Muscle of back (tissue), 11 donors: ENCODE measurements around the gene TP53BP2. TPM values are rescaled to one million over a fixed set of nuclear protein-coding genes. Genes with fewer than 3 reads are reported as not detected.

Source experiments
- DNase-seq, 3 donors: peaks; one replicate each; pipeline versions ENCODE4 v3.0.0 to v3.0.0-alpha.2; 2013
- polyA plus RNA-seq, 10 donors: library from polyadenylated mRNA; unstranded; fragments of 120-200 nt; gene quantifications; one replicate each; pipeline ENCODE4 v1.2.1, GENCODE V29; 2013; ENCODE audit not compliant: insufficient read length in 10 of 10

The TP53BP2 gene
- polyA plus RNA-seq, 10 donors: 23.1 to 39.8 (median 27.6) TPM

DNA sequence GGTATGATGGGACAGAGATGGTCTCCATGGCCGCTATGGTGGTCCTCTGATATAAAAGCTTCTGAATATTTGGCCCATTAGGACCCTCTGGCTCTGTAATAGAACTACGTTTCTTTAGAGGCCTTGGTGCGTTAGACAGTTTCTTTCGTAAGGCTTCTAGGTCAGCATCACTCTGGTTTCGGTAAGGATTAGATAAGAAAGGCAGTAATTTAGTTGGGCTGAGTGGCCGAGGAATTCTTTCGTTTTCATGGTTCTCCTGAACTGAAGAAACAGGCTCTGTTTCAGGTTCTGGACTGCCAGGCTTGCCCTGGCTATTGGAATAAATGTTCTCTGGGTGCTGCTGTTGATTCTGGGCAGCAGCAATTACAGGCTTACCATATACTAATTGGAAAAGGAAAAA, 49.5 kb downstream of the TP53BP2 start:
- DNase-seq: no peak

DNA sequence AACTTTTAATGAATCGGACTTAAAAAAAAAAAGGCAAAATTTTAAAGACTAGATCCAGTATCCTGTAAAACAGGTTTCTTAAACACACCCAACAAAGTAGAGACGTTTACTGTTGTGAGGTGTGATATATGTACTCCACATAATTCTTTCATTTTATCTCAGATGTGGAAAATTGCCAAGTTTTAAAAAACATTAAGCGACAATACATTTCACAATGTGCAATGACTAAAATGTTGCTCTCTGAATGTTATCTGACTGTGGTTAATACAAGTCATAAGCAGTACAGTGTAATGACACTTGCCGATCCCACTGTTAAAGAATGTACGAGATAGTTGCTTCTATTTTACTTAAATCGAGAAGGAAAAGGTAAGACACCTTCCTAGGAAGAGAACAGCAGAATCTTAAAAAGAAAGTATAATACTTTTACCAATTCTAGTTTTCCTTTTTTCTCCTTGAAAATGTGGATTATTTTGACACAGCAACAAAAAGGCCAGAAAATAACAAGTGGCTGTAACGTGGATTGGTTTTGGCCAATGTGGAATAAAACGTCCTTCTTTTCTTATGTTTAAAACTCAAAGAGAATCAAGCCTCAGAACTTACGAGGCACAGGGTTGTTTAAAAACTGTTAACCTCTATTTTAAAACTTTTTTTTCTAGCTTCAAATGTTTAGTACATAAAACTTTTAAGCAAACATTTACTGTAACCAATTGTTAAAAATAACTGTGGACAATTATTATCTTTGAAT, 51.4 kb downstream of the TP53BP2 start:
- DNase-seq: no peak

DNA sequence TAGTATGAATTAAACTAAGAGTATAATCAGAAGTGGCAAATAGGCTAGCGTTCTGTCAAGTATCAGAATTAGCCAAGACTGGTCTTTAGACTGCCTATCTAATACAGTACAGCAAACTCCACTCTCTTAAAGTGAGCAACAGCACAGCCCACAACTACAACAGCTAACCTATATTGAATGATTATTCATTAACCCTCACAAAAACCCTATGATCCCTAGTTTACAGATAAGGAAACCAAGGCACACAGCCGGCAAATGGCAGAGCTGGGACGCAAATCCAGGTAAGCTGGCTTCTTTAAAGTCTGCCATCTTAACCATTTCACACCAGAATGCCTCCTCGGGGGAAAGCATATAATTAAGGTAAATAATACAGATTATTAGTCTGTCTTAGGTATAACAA, 52.0 kb downstream of the TP53BP2 start:
- no peak for DNase-seq

DNA sequence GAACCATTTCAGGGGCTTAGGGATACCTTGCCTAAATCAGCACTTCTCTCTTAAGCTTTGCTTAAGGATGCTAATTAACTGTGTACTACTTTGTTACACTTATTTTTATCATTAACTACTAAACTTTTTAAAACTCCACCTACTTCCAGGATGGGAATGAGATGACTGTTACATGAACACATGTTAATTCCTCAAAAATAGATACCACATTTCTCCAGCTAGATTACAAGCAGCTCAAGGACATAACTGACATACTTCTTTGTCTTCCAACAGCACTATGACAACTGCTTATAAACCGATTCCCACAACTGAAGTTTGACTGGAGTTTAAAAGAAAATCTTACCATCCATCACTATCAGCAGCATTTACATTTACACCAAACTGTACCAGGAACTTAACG, 53.7 kb downstream of the TP53BP2 start:
- DNase-seq: no peak

DNA sequence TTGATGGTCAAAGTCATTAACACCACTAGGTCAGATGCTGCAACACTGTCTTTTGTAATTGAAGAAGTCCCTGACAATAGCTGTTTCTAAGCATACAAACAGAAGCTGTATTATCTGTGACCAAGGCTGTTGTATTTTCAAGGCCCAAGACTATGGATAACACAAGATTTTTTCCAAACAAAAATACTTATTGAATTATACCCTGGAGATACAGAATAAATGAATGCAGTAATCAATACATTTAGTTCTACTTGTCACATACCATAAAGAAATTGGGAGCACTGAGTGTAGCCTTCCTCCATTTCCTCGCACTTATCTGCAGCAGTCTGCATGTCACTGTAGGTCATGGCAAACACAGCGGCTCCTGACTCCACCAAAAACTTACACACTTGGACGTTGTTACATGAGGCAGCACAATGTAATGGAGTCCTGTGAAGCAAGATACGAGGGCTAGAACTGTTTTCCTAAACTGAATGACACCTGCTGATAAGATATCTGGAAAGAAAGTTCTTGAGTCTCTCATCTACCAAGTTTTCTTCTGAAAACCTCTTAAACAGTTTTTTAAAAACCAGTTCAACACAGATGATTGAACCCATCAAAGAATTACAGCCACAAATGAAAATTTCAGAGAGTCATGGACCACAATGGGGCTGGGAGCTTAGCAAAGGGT, 56.9 kb downstream of the TP53BP2 start:
- DNase-seq: no peak

DNA sequence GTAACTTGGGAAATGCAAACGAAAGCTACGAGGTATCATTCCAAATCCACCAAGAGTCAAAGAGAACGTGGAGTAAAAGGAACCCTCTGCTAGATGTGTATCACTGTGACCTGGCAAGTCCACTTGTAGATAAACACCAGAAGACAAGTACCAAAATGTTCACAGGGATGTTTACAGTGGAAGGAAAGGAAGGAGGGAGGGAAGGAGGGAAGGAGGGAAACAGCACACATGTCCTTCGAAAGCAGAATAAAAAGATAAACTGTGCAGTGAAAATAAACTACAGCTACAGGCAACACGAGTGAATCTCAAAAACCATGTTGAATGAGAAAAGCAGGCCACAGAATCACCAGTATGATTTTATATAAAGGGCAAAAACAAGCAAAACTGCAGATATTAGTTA, 59.9 kb downstream of the TP53BP2 start:
- no peak for DNase-seq

DNA sequence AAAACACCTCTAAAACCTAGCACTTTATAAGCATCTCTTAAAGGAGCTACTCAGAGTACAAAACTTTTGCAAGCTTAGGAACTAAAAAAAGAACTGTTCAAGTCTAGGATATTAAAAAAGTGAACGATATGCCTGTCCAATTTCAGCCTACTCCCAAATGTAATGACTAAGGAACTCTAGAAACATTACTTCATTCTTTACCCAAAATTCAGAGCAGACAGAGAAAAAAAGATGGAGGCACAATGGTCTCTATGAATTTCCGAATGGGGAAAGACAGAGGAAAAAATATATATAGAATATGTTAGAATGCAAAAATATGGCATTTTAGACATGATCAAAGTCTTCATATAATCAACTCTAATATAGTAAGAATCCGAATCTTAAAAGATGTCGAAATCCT, 61.2 kb downstream of the TP53BP2 start:
- peak in 1 of 3 donors; percentile 29 for DNase-seq

DNA sequence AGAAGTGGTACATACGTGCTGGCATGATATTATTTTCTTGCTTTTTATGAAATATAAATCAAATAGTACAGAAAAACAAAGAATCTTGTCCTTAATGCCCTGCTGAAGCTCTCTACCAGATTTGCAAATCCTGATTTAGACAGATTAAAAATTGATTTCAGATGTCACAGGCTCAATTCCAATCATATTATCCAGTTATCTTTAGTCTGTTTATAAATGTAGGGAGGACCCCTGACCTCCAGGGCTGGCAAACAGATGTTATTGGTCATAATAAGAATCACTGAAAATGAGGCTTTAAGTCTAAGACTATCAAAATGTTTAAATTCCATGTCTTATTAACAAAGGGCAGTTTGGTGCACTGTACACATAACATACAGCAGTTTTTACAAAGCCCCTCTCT, 62.1 kb downstream of the TP53BP2 start:
- no peak for DNase-seq

DNA sequence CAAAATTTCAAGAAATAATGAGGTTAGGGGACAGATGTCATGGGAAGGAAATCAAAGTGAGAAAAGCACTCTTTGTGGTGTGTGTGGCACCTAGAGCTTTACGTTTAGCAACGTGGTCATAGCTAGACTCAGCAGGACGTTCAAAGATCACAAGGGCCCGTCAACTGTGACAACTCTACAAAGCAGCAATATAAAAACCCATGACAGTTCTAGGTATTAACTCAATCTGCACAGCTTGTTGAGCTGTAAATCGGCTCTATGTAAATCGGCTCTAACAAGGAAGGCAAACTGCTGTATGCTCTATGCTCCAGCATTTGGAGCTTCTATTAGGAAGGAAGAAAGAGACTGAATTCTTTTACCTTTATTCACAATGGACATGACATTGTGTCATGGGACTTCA, 64.8 kb downstream of the TP53BP2 start:
- DNase-seq: no peak

DNA sequence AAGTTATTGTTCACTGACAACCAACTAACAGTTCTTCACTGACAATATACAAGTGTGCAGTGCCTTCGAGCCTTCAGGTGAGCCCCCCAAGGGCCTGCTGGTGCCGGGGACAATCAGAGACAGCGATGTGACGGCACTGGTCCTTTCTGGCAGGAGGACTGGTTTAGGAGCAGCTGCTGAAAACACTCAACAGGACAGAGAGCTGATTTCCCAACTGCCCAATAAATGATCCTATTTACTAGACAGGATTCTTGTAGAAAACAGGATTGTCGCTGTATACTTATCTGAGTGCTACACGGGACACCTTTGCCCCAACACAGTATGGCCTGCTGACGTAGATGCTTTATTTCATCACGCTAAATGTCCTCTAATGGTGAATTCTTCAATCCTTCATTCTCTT, 65.4 kb downstream of the TP53BP2 start:
- DNase-seq: no peak

DNA sequence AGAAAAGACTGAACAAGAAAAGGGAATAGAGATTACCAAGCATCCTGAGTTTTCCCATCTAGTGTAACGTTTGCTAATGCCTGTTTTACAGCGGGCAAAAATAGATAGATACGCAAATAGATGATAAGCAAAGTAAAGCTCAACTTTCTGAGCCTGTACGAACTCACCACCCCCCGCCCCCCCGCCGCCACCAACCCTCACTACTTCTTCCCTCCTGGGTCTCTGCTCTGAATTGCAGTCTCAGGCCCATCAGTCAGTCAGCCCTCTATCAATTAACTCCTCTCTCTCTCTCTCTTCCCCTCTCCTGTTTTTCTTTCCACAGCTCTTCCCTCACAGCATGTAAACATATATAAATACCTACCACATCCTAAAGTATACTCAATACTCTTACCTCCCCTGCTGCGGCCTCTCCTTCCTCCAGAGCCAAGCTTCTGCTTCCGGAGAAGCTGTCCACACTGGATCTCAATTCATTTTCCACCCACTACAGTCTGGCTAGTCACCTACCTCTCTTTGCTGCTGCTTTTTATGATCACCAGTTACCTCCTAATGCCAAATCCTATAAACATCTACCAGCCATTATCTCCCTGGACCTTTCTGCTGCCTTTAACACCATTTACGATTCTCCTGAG, 68.8 kb downstream of the TP53BP2 start:
- peak in 1 of 3 donors; percentile 51 for DNase-seq

DNA sequence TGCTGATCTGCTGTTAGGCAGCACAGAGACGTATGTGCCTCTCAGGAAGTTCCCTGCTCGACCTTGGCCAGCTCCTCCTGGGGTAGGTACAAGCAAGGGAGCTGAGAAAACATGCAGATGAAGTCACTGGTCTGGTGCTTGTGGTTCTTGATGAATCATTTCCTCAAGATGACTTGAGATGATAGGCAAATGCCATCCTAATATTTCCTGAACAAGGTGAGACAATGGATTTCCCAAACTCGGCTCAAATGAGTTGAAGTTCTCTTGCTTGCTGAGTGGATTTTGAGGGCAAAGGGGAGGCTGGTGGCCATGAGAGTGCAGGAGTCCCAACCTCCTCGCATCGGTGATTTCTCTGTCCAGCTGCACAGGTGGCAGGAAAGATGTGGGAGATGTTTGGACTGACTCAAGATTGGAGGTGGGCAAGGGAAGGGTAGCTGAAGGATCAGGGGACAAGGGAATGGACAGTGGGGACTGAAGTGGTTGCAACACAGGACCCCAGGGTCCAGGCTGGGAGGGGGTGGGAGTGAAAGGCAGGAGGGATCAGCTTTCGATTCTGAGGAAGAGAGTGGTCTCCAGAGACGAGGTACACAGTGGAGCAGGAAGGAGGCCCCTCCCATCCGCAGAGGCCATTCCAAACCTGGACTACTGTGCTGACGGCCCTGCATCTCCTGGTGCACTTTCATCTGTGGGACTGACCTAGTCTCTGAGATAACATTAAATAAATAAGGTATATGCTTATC, 69.5 kb downstream of the TP53BP2 start:
- no peak for DNase-seq

DNA sequence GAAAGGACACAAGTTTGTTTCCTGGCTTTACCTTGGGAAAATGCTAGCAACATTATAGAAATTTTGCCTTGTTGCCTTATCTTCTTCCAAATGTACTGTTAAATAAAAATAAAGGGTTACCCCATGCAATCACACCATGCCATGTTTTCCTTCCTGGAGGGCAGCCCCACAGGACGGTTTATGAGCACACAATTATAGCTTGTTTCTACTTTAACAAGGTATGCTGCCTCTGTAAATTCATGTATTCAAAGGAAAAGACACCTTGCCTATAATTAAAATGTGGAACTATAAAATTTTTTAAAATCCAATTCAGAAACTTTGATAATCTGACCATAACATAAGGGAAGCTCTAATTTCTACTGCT, 70.1 kb downstream of the TP53BP2 start:
- no peak for DNase-seq

DNA sequence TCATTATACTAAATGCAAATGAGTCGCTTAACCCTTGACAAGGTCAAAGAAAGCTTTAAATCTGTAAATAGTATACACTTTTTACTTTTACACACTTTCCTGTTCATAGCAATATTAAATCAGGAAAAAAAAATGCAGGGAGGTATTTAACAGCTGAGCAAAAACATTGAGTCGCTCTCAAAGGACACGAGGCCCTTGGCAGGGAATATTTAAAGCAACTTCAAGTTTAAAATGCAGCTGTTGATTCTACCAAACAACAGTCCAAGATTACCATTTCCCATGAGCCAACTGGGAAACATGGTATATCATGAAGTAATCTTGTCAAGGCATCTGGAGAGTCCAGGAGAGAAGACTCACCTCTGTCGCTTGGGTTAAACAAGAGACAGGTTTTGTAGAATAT, 70.7 kb downstream of the TP53BP2 start:
- peak; percentile 47 to 77 (median 47) for DNase-seq

DNA sequence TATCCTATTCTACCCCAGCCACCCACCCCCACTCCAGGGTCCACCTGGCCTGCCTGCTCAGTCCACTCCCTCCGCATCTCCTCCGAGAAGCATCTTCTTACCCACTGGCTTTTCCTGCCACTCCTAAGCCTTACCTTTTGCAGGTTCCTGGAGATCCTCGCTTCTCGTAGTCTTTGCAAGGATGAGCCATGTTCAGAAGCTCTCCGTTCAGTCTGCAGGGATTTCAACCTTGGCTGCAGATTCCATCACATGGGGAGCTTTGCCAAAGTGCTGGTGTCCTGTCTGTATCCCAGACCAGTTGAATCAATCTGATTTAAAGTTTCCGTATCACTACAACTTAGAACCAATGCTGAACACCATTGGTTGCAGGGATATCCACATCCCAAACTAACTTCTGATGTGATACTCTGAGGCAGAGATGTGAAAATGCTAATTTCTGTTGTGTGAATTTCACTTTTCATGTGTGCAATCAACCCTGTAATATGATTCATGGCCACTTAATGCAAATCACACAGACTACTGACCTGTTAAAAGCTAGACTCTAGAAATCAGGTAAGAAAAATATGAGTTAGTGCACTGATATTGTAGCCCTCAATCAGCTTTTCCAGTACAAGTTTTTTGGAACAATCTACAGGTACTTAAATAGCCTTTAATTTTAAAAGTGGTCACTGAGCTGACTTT, 71.5 kb downstream of the TP53BP2 start:
- DNase-seq: no peak

DNA sequence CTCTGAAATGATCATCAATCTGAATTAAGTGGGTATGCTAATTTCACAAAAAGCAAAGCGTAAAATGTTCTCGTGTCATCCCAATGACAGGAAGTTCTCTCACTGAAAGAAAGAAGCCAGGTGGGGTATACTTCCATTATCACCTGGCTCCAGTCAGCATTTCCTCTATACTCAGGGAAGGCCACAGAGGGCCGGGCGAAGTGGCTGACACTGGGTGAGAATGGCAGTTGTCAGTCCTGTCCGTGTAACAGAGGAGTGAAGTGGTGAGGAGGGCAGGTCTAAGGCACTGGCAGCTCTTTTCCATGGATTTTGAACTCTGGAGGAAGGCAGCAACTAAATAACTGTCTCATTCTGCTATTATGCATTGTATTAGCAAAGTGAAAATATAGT, 73.0 kb downstream of the TP53BP2 start:
- no peak for DNase-seq

DNA sequence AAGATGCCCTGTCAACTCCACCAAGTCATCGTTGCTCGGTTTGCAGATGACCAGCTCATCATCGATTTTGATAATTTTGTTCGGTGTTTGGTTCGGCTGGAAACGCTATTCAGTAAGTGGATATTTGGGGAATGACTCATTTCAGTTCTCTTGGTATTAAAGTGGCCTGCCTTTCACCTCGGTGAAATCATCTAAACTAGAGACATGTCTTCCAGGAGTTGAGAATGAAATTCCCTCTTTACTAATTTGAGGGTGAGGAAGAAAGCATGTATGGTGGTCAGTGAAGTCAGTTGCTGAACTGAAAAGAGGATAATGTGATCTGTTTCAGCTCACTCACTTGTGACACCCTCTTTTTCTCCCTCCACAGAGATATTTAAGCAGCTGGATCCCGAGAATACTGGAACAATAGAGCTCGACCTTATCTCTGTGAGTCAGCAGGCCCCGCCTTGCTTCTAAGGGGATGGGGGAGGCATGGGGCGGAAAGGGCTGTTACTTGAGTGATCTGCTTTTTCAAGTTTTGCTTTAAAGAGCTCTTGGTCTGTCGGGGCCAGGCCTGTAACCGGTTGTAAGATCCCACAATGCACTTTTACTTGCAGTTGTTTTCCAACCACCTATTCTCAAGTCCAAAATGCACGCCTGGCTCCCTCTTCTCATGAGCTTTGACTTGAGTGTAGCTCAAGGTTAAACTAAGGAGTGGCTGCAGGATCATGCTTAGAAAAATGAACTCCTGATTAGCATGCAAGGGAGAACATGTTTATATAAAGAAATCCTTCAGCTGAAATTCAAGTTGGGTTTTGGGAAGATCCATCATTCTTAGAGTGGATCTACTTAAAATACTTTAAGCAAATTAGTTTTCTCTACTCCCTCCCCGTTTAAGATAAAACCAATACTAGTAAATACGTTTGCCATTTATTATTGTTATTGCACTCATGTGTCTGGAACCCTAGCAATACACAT, 73.7 kb downstream of the TP53BP2 start:
- DNase-seq: peak; percentile 67 to 81 (median 69)

DNA sequence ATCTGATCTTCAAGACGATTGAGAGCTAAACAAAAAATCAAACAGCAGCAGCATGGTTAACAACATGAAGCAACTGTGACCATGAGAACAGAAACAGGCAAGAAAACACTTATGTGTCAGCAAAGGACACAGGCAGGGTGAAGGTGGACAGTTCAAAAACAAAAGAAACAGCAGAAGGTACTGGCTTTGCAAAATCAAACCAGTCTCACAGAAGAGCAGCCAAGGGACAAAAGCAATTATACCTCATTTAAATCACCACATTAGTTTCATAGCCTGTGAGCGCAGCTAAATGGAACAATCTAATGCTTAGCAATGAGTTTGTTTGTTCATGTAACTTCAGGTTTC, 74.3 kb downstream of the TP53BP2 start:
- DNase-seq: peak in 1 of 3 donors; percentile 38

DNA sequence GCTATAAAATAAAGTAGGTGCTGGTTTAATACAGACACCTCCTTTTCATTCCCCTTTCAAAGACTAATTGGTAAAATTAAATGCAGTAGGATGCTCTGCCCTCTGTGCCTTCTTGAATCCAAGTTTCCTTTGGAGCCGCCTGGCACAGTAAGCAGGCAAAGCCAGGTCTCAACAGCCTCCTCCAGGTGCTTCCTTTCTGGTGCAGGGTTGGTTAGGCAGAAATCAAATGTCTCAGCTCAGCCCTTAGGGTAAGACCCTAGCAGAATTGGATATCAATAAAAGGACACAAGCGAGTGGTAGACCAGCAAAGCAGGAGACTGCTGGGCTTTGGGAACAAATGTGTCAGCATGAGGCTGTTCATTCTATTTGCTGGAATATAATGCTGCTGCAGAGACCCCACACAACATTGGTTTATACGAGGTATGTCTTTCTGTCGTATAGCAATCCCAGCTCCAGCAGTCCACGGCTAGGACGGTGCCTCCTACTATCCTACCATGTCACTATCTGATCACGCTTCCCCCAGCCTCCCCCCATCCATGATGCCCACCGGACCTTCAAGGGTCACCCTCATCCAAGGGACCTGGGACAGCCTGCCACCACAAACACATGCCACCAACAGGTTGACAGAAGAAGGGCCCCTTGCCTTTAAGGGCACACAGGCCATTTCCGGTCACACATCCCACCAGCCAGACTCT, 75.0 kb downstream of the TP53BP2 start:
- DNase-seq: no peak

DNA sequence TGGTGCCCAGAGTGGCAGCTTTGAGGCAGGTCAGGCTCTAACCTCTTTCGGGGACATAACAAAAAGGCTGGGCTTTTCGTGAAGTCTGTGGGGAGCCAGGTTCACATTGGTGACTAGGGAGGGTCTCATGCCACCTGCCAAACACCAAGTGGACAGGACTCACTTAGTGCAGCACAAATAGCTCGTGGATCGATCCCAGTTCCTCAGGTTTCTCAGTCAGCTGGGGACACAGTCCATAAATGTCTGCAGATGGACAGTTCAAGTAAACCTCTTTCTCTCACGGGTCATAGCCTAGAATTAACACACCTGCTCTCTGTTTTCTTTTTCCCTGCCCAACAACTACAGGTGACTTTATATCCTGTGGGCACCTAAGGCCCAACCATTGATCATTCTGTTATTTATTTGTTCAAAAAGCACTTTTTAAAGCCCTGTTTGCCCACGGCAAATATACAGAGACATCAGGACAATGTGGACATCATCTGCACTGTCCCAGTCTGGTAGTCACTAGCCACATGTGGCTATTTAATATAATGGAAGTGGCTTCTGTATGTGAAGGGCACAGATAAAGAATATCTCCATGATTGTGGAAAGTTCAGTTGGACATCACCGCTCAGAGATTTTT, 79.9 kb downstream of the TP53BP2 start:
- peak in 1 of 3 donors; percentile 34 for DNase-seq
